Measurements from ENCODE around the gene HTR3A.

DNA sequence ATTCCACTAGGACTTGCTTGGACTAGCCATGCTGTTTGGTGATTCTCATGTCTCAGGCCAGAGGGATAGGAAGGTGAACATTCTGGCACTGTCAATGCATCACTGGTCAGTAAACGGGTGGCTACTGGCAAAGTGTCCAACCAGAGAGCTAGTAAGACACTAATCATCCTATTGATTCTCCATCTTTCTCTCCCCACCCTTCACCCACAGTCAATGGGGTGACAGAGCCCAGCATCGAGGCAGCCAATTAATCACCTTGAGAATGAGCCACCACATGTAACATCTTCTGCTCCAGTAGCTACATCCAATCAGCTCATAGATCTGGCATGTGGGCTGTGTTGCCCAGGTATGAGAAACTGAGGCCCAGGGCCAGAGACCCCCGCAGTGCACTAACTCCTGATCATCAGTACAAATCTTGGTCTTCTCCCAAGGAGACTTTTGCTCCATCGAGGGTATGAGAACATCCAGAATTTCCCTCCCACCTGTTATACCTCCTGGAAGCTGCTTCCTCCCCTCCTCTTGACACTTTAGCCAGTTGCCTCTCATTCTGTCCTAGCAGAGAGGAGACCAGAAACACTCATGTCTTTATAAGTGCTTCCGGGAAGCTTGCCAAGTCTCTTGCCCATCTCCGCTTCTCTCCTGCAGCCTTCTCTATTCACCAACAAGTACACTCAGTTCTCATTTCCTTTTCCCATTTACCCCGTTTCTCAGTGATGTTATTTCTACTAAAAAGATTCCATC lies 17.0 kb downstream of the HTR3A start:
- TF ChIP-seq EZH2 (IDR thresholded peaks at IDR 0.05) = no peak
- no peak for TF ChIP-seq POLR2AphosphoS5 (IDR thresholded peaks at IDR 0.05; ENCODE audit: borderline replicate concordance, low read depth, low read length)
